ENCODE results near the gene FOXO1.

FOXO1 gene

DNA sequence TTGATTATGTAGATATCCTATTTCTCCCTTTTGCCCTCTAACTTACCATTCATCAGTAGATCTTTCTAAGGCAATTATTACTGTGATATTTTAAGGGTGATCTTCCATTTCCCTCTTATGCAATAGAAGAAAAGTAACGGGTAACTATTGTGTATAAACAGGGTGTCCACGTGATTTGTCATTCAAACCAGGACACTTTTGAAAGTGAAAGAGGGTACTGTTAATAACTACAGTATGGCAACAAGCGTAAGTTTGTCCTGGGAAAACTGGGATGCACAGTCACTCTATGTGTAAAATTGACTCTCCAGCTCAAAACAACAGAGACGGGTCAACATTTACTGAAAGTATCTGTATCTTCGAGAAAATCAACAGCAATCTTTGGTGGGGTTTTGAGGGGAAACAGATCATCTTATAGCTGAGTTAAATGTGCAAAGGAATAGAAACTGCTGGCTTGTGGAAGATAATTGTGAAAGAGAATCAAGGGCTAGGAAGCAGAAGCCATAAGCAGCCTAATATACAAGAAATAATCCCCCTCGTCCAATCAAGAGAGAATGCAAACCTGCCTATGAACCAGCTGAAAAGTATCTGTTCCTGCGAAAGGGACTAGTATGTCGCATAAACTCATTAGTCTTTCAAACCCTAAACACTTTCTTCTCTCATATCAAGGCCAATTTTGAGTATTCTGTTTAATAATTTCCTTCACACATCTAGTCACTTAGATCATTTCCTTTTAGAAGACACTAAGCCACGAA is 126.7 kb downstream of the FOXO1 start:
- Histone ChIP-seq H3K27ac (ENCODE audit: low read depth, low read length) (no peak overlapping the region), H3K36me3 (ENCODE audit: control insufficient read depth in 5 of 5, insufficient read depth in 5 of 5, low read length in 5 of 5) (no peaks in the 10 kb centered on the region), H3K4me1 (ENCODE audit: control insufficient read depth in 5 of 5, insufficient read depth in 5 of 5, low read length in 5 of 5) (peaks cover 0 to 18% (median 7%) of the 10 kb centered on the region in 5 donors), H3K4me3 (ENCODE audit: low read depth in 1 of 5, low read length in 5 of 5) (no peak overlapping the region), H3K9ac (ENCODE audit: low read length in 5 of 5) (no peak overlapping the region), H3K9me3 (ENCODE audit: control insufficient read depth in 5 of 5, low read length in 5 of 5) (no peaks in the 10 kb centered on the region), H3K27me3 (ENCODE audit: control insufficient read depth in 5 of 5, insufficient read depth in 4 of 5, low read length in 5 of 5) (no peaks in the 10 kb centered on the region)

GRCh38 chr13:40537146-40537895 is 129.1 kb downstream of the FOXO1 start:
- Histone ChIP-seq H3K4me3 (ENCODE audit: low read depth in 1 of 5, low read length in 5 of 5) (no peak overlapping the region), H3K4me1 (ENCODE audit: control insufficient read depth in 5 of 5, insufficient read depth in 5 of 5, low read length in 5 of 5) (peaks cover 0 to 18% (median 7%) of the 10 kb centered on the region in 5 donors), H3K9me3 (ENCODE audit: control insufficient read depth in 5 of 5, low read length in 5 of 5) (no peaks in the 10 kb centered on the region), H3K36me3 (ENCODE audit: control insufficient read depth in 5 of 5, insufficient read depth in 5 of 5, low read length in 5 of 5) (no peaks in the 10 kb centered on the region), H3K9ac (ENCODE audit: low read length in 5 of 5) (no peak overlapping the region), H3K27me3 (ENCODE audit: control insufficient read depth in 5 of 5, insufficient read depth in 4 of 5, low read length in 5 of 5) (no peaks in the 10 kb centered on the region), H3K27ac (ENCODE audit: low read depth, low read length) (no peak overlapping the region)

DNA sequence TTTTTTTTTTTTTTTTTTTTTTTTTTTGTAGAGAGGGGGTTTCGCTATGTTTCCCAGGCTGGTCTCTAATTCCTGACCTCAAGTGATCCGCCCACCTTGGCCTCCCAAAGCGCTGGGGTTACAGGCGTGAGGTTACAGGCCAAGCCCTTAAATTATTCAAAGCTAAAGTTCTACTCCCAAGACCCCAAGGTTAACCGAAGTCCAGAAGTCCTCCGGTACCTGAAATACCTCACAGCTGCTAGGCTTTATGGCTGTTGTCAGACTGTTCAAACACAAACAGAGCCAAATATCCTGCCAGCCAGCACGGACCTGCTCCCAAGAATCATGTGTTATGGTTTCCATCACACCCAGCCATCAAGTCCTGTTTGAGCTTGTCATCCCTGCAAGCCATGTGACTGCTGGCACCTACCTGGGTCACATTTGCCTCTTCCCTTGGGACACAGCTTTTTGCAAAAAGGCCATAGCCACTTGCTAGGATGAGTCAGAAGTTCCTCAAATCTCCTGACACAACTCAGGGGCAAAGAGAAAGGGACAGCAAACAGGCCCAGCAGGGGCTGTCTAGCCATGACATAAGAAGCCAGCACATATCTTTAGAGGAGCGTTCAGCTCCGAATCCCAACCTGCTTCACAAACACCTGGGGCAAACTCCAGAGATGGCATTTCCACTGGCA is 129.9 kb downstream of the FOXO1 start:
- no peaks in the 10 kb centered on the region for H3K27me3 ChIP-seq (ENCODE audit: control insufficient read depth in 5 of 5, insufficient read depth in 4 of 5, low read length in 5 of 5)
- no peak overlapping the region for H3K27ac ChIP-seq (ENCODE audit: low read depth, low read length)
- H3K4me1 ChIP-seq (ENCODE audit: control insufficient read depth in 5 of 5, insufficient read depth in 5 of 5, low read length in 5 of 5): peaks cover 0 to 18% (median 7%) of the 10 kb centered on the region in 5 donors
- no peak overlapping the region for H3K9ac ChIP-seq (ENCODE audit: low read length in 5 of 5)
- H3K36me3 ChIP-seq (ENCODE audit: control insufficient read depth in 5 of 5, insufficient read depth in 5 of 5, low read length in 5 of 5): no peaks in the 10 kb centered on the region
- no peaks in the 10 kb centered on the region for H3K9me3 ChIP-seq (ENCODE audit: control insufficient read depth in 5 of 5, low read length in 5 of 5)
- no peak overlapping the region for H3K4me3 ChIP-seq (ENCODE audit: low read depth in 1 of 5, low read length in 5 of 5)

GRCh38 chr13:40535345-40535836 is 131.1 kb downstream of the FOXO1 start:
- no peaks in the 10 kb centered on the region for H3K27me3 ChIP-seq (ENCODE audit: control insufficient read depth in 5 of 5, insufficient read depth in 4 of 5, low read length in 5 of 5)
- H3K27ac ChIP-seq (ENCODE audit: low read depth, low read length): no peak overlapping the region
- H3K9ac ChIP-seq (ENCODE audit: low read length in 5 of 5): no peak overlapping the region
- H3K4me1 ChIP-seq (ENCODE audit: control insufficient read depth in 5 of 5, insufficient read depth in 5 of 5, low read length in 5 of 5): peaks cover 0 to 11% (median 5%) of the 10 kb centered on the region in 5 donors
- no peaks in the 10 kb centered on the region for H3K9me3 ChIP-seq (ENCODE audit: control insufficient read depth in 5 of 5, low read length in 5 of 5)
- no peaks in the 10 kb centered on the region for H3K36me3 ChIP-seq (ENCODE audit: control insufficient read depth in 5 of 5, insufficient read depth in 5 of 5, low read length in 5 of 5)
- no peak overlapping the region for H3K4me3 ChIP-seq (ENCODE audit: low read depth in 1 of 5, low read length in 5 of 5)

DNA sequence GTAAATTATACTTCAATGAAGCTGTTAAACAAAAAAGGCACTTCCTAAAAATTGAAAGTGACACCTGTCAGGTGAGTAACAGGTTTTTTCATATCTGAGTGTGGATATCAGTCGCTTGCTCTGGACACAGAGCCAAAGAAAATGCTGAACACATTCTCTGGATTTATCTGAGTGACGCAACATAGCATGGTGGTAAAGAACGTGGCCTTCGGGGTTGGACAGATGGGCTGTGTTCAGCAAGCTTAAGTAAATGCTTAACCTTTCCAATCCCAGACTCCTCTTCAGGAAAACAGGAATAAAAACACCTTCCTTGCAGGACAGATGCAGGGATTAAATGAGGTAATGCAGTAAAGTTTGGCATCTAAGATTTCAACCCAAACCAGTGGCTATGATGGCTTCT is 132.0 kb downstream of the FOXO1 start:
- no peaks in the 10 kb centered on the region for H3K36me3 ChIP-seq (ENCODE audit: control insufficient read depth in 5 of 5, insufficient read depth in 5 of 5, low read length in 5 of 5)
- no peaks in the 10 kb centered on the region for H3K27me3 ChIP-seq (ENCODE audit: control insufficient read depth in 5 of 5, insufficient read depth in 4 of 5, low read length in 5 of 5)
- no peak overlapping the region for H3K9ac ChIP-seq (ENCODE audit: low read length in 5 of 5)
- H3K9me3 ChIP-seq (ENCODE audit: control insufficient read depth in 5 of 5, low read length in 5 of 5): no peaks in the 10 kb centered on the region
- no peak overlapping the region for H3K4me3 ChIP-seq (ENCODE audit: low read depth in 1 of 5, low read length in 5 of 5)
- H3K4me1 ChIP-seq (ENCODE audit: control insufficient read depth in 5 of 5, insufficient read depth in 5 of 5, low read length in 5 of 5): peaks cover 0 to 5% (median 0%) of the 10 kb centered on the region in 5 donors
- H3K27ac ChIP-seq (ENCODE audit: low read depth, low read length): no peak overlapping the region

- H3K4me3 ChIP-seq (ENCODE audit: low read depth in 1 of 5, low read length in 5 of 5): no peak overlapping the region
- H3K9me3 ChIP-seq (ENCODE audit: control insufficient read depth in 5 of 5, low read length in 5 of 5): peaks cover 0 to 2% (median 1%) of the 10 kb centered on the region in 5 donors
- H3K27ac ChIP-seq (ENCODE audit: low read depth, low read length): no peak overlapping the region
- H3K4me1 ChIP-seq (ENCODE audit: control insufficient read depth in 5 of 5, insufficient read depth in 5 of 5, low read length in 5 of 5): peaks cover 0 to 5% (median 0%) of the 10 kb centered on the region in 5 donors
- H3K9ac ChIP-seq (ENCODE audit: low read length in 5 of 5): no peak overlapping the region
- H3K36me3 ChIP-seq (ENCODE audit: control insufficient read depth in 5 of 5, insufficient read depth in 5 of 5, low read length in 5 of 5): no peaks in the 10 kb centered on the region
- no peaks in the 10 kb centered on the region for H3K27me3 ChIP-seq (ENCODE audit: control insufficient read depth in 5 of 5, insufficient read depth in 4 of 5, low read length in 5 of 5)
These were observed 133.4 kb downstream of the FOXO1 start for GRCh38 chr13:40533072-40533471.

GRCh38 chr13:40530961-40531360 is 135.5 kb downstream of the FOXO1 start:
- H3K9ac ChIP-seq (ENCODE audit: low read length in 5 of 5): no peak overlapping the region
- no peaks in the 10 kb centered on the region for H3K27me3 ChIP-seq (ENCODE audit: control insufficient read depth in 5 of 5, insufficient read depth in 4 of 5, low read length in 5 of 5)
- peaks cover 0 to 5% (median 0%) of the 10 kb centered on the region in 5 donors for H3K4me1 ChIP-seq (ENCODE audit: control insufficient read depth in 5 of 5, insufficient read depth in 5 of 5, low read length in 5 of 5)
- peaks cover 0 to 2% (median 0%) of the 10 kb centered on the region in 5 donors for H3K36me3 ChIP-seq (ENCODE audit: control insufficient read depth in 5 of 5, insufficient read depth in 5 of 5, low read length in 5 of 5)
- no peak overlapping the region for H3K4me3 ChIP-seq (ENCODE audit: low read depth in 1 of 5, low read length in 5 of 5)
- H3K9me3 ChIP-seq (ENCODE audit: control insufficient read depth in 5 of 5, low read length in 5 of 5): peaks cover 0 to 13% (median 7%) of the 10 kb centered on the region in 5 donors
- no peak overlapping the region for H3K27ac ChIP-seq (ENCODE audit: low read depth, low read length)

- no peak overlapping the region for H3K27ac ChIP-seq (ENCODE audit: low read depth, low read length)
- H3K4me3 ChIP-seq (ENCODE audit: low read depth in 1 of 5, low read length in 5 of 5): no peak overlapping the region
These were observed 137.6 kb downstream of the FOXO1 start for GRCh38 chr13:40528881-40529280.

DNA sequence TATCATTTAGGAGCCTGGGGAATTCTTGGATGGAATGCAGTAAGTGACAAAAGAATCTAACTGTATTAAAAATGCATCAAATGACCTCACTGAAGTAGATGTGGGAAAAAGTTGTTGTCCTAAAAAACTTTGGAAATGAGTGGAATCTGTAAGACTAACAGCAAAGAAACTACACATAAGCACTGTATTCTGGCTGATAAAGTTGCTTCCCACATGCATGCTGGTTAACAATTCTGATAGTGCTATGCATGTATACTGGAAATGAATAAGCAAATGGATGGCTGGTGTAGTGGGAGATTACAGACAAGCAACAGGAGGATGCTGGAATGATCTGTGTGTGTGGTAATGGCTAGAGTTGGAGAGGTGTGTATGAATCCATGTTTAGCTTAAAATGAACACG is 138.5 kb downstream of the FOXO1 start:
- peaks cover 0 to 13% (median 7%) of the 10 kb centered on the region in 5 donors for H3K9me3 ChIP-seq (ENCODE audit: control insufficient read depth in 5 of 5, low read length in 5 of 5)
- no peak overlapping the region for H3K9ac ChIP-seq (ENCODE audit: low read length in 5 of 5)
- no peaks in the 10 kb centered on the region for H3K4me1 ChIP-seq (ENCODE audit: control insufficient read depth in 5 of 5, insufficient read depth in 5 of 5, low read length in 5 of 5)
- no peaks in the 10 kb centered on the region for H3K27me3 ChIP-seq (ENCODE audit: control insufficient read depth in 5 of 5, insufficient read depth in 4 of 5, low read length in 5 of 5)
- H3K27ac ChIP-seq (ENCODE audit: low read depth, low read length): no peak overlapping the region
- peaks cover 0 to 2% (median 0%) of the 10 kb centered on the region in 5 donors for H3K36me3 ChIP-seq (ENCODE audit: control insufficient read depth in 5 of 5, insufficient read depth in 5 of 5, low read length in 5 of 5)
- no peak overlapping the region for H3K4me3 ChIP-seq (ENCODE audit: low read depth in 1 of 5, low read length in 5 of 5)

More at GRCh38 chr13:40528881-40529280, 137.6 kb downstream of the FOXO1 start:
- Histone ChIP-seq H3K4me1 (ENCODE audit: control insufficient read depth in 5 of 5, insufficient read depth in 5 of 5, low read length in 5 of 5) (no peaks in the 10 kb centered on the region), H3K9ac (ENCODE audit: low read length in 5 of 5) (no peak overlapping the region), H3K27me3 (ENCODE audit: control insufficient read depth in 5 of 5, insufficient read depth in 4 of 5, low read length in 5 of 5) (no peaks in the 10 kb centered on the region), H3K36me3 (ENCODE audit: control insufficient read depth in 5 of 5, insufficient read depth in 5 of 5, low read length in 5 of 5) (peaks cover 0 to 2% (median 0%) of the 10 kb centered on the region in 5 donors), H3K9me3 (ENCODE audit: control insufficient read depth in 5 of 5, low read length in 5 of 5) (peaks cover 0 to 13% (median 7%) of the 10 kb centered on the region in 5 donors)

Measured in subcutaneous abdominal adipose tissue (tissue), 5 donors.